Brain microvascular endothelial cell (primary cell): ENCODE data around the gene MACROD1.

Source experiments
- DNase-seq: peaks from one replicate; pipeline ENCODE4 v3.0.0-alpha.2; 2020
- H3K27ac ChIP-seq: fragments of 250-450 bp; sonication (Bioruptor Pico); 2 replicates; pipeline ENCODE4 v1.5.1; 2020; ENCODE audit warnings: mild to moderate bottlenecking, moderate library complexity
- H3K27me3 ChIP-seq: fragments of 250-450 bp; sonication (Bioruptor Pico); replicated peaks from 2 replicates; pipeline ENCODE4 v1.5.1; 2020; ENCODE audit warnings: mild to moderate bottlenecking
- H3K36me3 ChIP-seq: fragments of 250-450 bp; sonication (Bioruptor Pico); replicated peaks from 2 replicates; pipeline ENCODE4 v1.5.1; 2020; ENCODE audit warnings: mild to moderate bottlenecking
- H3K4me3 ChIP-seq: 2 replicates; pipeline ENCODE4 v1.5.1; 2011; ENCODE audit warnings: low read depth, mild to moderate bottlenecking, control low read depth, low read length, moderate library complexity
- CTCF ChIP-seq: IDR thresholded peaks from 2 replicates; pipeline ENCODE4 v1.5.1; 2011; ENCODE audit warnings: low read depth, mild to moderate bottlenecking, moderate library complexity, low read length, control low read depth, inconsistent platforms; ENCODE audit errors: missing control alignments
- in situ Hi-C: cut with HindIII; loops from 2 replicates; pipeline ENCODE4 v1.10.0; 2017; ENCODE audit warnings: low sequenced_read_pairs, low pct_ligation_motif_present

Gene MACROD1

GRCh38 chr11:64077607-64078006, 88.3 kb downstream of the MACROD1 start:
- Histone ChIP-seq H3K27me3 (peaks cover 33% of the 10 kb centered on the region), H3K36me3 (no peaks in the 10 kb centered on the region), H3K4me3 (no peak overlapping the region), H3K27ac (no peak overlapping the region)
- DNase-seq = no peak
- in situ Hi-C loops = no loop called here
- no peak for TF ChIP-seq CTCF

GRCh38 chr11:64076758-64077157, 89.2 kb downstream of the MACROD1 start:
- H3K4me3 ChIP-seq = no peak overlapping the region
- H3K27me3 ChIP-seq = peaks cover 28% of the 10 kb centered on the region
- in situ Hi-C loops = no loop called here
- H3K36me3 ChIP-seq = no peaks in the 10 kb centered on the region
- no peak for DNase-seq
- no peak overlapping the region for H3K27ac ChIP-seq
- no peak for TF ChIP-seq CTCF

- H3K36me3 ChIP-seq = no peaks in the 10 kb centered on the region
- peaks cover 8% of the 10 kb centered on the region for H3K27me3 ChIP-seq
- in situ Hi-C loops = no loop called here
- no peak overlapping the region for H3K27ac ChIP-seq
- no peak for DNase-seq
- no peak for TF ChIP-seq CTCF
- H3K4me3 ChIP-seq = no peak overlapping the region
Observed at GRCh38 chr11:64074239-64074638, 91.7 kb downstream of the MACROD1 start.

- peaks cover 3% of the 10 kb centered on the region for H3K27me3 ChIP-seq
- H3K4me3 ChIP-seq = no peak overlapping the region
- no peaks in the 10 kb centered on the region for H3K36me3 ChIP-seq
- TF ChIP-seq CTCF = no peak
- no peak overlapping the region for H3K27ac ChIP-seq
- no peak for DNase-seq
- in situ Hi-C loops = no loop called here
Observed at GRCh38 chr11:64073542-64073941, 92.4 kb downstream of the MACROD1 start.

GRCh38 chr11:64072871-64073270, 93.0 kb downstream of the MACROD1 start:
- no peak for DNase-seq
- Histone ChIP-seq H3K36me3 (no peaks in the 10 kb centered on the region), H3K27ac (no peak overlapping the region), H3K27me3 (peaks cover 2% of the 10 kb centered on the region), H3K4me3 (no peak overlapping the region)
- no peak for TF ChIP-seq CTCF
- in situ Hi-C loops = no loop called here

GRCh38 chr11:64072403-64072802, 93.5 kb downstream of the MACROD1 start:
- no peak overlapping the region for H3K4me3 ChIP-seq
- no peak overlapping the region for H3K27ac ChIP-seq
- DNase-seq = no peak
- TF ChIP-seq CTCF = no peak
- in situ Hi-C loops = no loop called here
- H3K27me3 ChIP-seq = peaks cover 2% of the 10 kb centered on the region
- no peaks in the 10 kb centered on the region for H3K36me3 ChIP-seq
